ENCODE measurements around the gene DRD4.

DRD4 gene

DNA sequence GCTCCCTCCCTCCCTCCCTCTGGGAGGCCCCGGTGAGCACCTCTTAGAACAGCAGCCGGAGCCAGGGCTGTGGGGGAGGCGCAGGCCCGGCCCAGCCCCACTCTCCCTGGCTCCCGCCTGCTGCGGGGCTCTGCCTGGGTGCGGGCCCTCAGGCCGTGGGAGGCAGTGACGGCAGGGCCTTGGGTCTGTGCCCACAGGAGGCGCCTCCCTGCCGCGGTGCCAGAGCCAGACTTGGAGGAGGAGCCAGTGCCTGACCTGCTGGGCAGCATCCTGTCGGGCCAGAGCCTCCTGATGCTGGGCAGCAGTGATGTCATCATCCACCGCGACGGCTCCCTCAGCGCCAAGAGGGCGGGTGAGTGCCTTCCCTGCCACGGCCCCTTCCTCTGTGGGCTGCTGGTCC, 30.8 kb upstream of the DRD4 start:
- no peak overlapping the region for H3K27ac Mint-ChIP-seq
- H3K36me3 Mint-ChIP-seq = peaks cover 6% of the 10 kb centered on the region

DNA sequence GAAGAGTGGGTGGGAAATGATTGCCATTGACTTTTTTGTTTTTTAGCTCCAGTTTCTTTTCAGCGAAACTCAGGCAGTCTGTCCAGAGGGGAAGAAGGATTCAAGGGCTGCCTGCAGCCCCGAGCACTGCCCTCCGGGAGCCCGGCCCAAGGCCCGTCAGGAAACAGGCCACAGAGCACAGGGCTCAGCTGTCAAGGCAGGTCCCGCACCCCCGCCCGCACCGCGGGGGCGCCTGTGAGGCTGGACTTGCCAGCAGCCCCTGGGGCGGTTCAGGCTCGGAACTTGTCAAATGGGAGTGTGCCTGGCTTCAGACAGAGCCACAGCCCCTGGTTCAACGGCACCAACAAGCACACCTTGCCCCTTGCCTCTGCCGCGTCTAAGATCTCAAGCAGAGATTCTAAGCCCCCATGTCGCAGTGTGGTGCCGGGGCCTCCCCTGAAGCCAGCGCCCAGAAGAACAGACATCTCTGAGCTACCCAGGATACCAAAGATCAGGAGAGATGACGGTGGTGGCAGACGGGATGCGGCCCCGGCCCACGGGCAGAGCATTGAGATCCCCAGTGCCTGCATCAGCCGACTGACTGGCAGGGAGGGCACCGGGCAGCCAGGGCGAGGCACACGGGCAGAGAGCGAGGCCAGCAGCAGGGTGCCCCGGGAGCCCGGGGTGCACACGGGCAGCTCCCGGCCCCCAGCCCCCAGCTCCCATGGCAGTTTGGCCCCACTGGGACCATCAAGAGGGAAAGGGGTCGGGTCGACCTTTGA, 29.9 kb upstream of the DRD4 start:
- H3K4me1 Mint-ChIP-seq = peaks cover 2% of the 10 kb centered on the region
- no peaks in the 10 kb centered on the region for H3K9me3 Mint-ChIP-seq
- H3K4me3 Mint-ChIP-seq = no peak overlapping the region
- peak overlapping the region; percentile 23 for H3K27ac Mint-ChIP-seq
- no peaks in the 10 kb centered on the region for H3K27me3 Mint-ChIP-seq
- peaks cover 6% of the 10 kb centered on the region for H3K36me3 Mint-ChIP-seq

More for the DNA sequence above, 30.8 kb upstream of the DRD4 start:
- Mint-ChIP-seq H3K4me1 (no peaks in the 10 kb centered on the region), H3K9me3 (no peaks in the 10 kb centered on the region), H3K27me3 (no peaks in the 10 kb centered on the region), H3K4me3 (no peak overlapping the region)

DNA sequence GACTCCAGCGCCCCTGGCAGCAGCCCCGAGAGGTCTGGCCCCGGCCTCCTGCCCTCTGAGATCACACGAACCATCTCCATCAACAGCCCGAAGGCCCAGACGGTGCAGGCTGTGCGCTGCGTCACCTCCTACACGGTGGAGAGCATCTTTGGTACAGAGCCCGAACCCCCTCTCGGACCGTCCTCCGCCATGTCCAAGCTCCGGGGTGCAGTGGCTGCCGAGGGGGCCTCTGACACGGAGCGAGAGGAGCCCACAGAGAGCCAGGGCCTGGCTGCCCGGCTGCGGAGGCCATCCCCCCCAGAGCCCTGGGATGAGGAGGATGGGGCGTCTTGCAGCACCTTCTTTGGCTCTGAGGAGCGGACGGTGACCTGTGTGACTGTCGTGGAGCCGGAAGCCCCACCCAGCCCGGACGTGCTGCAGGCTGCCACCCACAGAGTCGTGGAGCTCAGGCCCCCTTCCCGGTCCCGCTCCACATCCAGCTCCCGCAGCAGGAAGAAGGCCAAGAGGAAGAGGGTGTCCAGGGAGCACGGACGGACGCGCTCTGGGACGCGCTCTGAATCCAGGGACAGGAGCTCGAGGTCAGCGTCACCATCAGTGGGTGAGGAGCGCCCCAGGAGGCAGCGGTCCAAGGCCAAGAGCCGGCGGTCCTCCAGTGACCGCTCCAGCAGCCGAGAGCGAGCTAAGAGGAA, 29.0 kb upstream of the DRD4 start:
- Mint-ChIP-seq H3K27me3 (no peaks in the 10 kb centered on the region), H3K27ac (no peak overlapping the region), H3K9me3 (no peaks in the 10 kb centered on the region), H3K36me3 (peaks cover 6% of the 10 kb centered on the region), H3K4me3 (no peak overlapping the region), H3K4me1 (peaks cover 6% of the 10 kb centered on the region)

DNA sequence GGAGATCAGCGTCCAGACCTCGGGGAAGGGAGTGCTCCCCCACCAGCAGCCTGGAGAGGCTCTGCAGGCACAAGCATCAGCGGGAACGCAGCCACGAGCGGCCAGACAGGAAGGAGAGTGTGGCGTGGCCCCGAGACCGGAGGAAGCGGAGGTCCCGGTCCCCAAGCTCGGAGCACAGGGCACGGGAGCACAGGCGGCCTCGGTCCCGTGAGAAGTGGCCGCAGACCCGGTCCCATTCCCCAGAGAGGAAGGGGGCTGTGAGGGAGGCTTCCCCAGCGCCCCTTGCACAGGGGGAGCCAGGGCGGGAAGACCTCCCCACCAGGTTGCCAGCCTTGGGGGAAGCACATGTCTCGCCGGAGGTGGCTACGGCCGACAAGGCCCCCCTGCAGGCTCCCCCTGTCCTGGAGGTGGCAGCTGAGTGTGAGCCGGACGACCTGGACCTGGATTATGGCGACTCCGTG, 28.2 kb upstream of the DRD4 start:
- Mint-ChIP-seq H3K27ac (no peak overlapping the region), H3K27me3 (no peaks in the 10 kb centered on the region), H3K4me3 (no peak overlapping the region), H3K9me3 (no peaks in the 10 kb centered on the region), H3K4me1 (peaks cover 6% of the 10 kb centered on the region), H3K36me3 (peaks cover 6% of the 10 kb centered on the region)

DNA sequence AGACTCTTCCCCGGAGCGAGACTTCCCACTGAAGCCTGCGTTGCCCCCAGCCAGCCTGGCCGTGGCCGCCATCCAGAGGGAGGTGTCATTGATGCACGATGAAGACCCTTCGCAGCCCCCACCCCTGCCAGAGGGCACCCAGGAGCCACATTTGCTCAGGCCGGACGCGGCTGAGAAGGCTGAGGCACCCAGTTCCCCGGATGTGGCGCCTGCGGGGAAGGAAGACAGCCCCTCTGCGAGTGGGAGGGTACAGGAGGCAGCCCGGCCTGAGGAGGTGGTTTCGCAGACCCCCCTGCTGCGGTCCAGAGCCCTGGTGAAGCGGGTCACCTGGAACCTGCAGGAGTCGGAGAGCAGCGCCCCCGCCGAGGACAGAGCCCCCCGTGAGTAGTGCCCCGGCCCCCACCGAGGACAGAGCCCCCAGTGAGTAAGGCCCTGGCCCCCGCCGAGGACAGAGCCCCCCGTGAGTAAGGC, 27.7 kb upstream of the DRD4 start:
- H3K27ac Mint-ChIP-seq = no peak overlapping the region
- H3K27me3 Mint-ChIP-seq = no peaks in the 10 kb centered on the region
- H3K36me3 Mint-ChIP-seq = peaks cover 3% of the 10 kb centered on the region
- no peaks in the 10 kb centered on the region for H3K9me3 Mint-ChIP-seq
- H3K4me3 Mint-ChIP-seq = no peak overlapping the region
- peaks cover 10% of the 10 kb centered on the region for H3K4me1 Mint-ChIP-seq

DNA sequence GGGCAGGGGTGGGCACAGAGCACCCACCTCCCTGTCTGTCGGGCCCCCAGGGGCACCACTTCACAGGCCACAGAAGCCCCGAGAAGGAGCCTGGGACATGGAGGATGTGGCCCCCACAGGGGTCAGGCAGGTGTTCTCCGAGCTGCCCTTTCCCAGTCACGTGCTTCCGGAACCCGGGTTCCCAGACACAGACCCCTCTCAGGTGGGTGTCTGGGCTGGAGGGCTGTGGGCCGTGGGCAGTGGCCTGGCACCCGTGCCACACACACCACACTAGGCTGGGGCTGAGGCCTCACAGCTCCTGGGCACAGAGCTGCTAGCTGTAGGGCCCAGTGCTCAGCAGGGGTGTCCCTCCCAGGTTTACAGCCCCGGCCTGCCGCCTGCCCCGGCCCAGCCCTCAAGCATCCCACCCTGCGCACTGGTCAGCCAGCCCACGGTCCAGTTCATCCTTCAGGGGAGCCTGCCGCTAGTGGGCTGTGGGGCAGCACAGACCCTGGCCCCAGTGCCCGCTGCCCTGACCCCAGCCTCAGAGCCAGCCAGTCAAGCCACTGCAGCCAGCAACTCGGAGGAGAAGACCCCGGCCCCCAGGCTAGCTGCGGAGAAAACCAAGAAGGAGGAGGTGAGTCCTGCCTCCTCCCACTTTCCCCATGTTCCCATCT, 26.8 kb upstream of the DRD4 start:
- H3K9me3 Mint-ChIP-seq = no peaks in the 10 kb centered on the region
- peak overlapping the region; percentile 31 for H3K27ac Mint-ChIP-seq
- peaks cover 12% of the 10 kb centered on the region for H3K4me1 Mint-ChIP-seq
- H3K27me3 Mint-ChIP-seq = no peaks in the 10 kb centered on the region
- H3K4me3 Mint-ChIP-seq = no peak overlapping the region
- no peaks in the 10 kb centered on the region for H3K36me3 Mint-ChIP-seq

DNA sequence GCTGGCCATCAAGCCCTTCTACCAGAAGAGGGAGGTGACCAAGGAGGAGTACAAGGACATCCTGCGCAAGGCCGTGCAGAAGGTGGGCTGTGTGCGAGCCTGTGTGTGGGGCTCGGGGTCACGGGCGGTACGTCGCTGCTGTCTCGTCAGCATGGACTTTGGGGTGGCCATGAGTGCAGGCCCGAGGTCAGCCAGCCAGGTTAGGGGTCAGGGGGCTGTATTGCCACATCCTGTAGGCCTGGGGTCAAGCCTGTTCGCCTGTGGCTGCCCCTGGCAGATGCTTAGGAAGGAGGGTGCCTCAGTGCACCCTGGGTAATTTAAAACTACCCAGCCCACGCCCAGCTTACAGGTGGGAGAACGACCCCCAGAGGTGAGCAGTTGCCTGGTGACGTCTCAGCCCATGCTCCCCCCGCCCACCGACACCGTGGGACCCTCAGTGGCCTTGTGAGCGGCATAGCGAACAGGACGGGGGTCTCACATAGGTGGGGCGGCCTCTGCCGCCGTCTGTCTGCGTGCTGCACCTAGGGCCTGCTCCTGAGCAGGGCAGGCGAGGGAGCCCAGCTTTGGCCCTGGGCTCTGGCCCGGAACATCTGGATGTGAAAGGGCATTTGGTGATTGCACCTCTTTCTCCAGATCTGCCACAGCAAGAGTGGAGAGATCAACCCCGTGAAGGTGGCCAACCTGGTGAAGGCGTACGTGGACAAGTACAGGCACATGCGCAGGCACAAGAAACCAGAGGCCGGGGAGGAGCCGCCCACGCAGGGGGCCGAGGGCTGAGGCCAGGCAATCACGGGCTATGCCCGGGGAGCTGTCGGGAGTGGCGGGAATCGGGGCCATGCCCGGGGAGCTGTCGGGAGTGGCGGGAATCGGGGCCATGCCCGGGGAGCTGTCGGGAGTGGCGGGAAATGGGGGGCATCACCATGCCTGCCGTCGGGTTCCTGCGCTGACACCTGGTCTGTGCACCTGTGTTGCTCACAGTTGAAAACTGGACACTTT, 25.8 kb upstream of the DRD4 start:
- H3K36me3 Mint-ChIP-seq = no peaks in the 10 kb centered on the region
- H3K4me3 Mint-ChIP-seq = no peak overlapping the region
- H3K27me3 Mint-ChIP-seq = no peaks in the 10 kb centered on the region
- peak overlapping the region; percentile 31 for H3K27ac Mint-ChIP-seq
- no peaks in the 10 kb centered on the region for H3K9me3 Mint-ChIP-seq
- H3K4me1 Mint-ChIP-seq = peaks cover 12% of the 10 kb centered on the region

DNA sequence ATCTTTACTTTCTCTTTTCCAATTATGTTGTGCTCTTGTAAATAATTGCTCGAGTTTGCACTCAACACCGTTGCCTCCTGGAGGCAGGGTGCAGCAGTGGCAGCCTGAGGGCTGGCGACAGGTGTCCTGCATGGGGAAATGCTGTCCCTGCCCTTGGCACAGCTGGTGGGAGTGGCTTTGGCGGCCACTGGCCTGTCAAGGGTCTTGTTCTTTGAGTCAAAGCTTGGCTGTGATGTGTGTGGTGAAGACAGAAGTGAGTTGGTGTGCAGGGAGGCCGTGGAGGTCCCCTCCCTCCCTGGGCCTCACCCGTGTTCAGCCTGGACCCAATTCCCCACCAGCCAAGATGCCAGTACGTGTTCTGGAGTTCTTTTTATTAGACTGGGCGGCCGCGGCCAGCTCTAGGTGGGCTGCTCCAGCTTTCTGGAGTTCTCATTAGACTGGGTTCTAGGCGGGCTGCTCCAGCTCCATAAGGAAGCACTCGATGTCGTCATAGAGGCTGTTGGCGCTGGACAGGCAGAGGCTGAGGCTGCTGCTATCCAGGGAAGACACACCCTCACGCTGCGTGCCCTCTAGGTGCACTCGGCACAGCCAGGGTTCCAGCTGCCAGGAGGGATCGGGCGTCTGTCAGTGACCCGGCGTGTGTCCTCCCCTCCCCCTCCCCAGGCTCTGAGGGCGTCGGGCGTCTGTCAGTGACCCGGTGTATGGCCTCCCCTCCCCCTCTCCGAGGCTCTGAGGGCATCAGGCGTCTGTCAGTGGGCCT, 24.7 kb upstream of the DRD4 start:
- Mint-ChIP-seq H3K27ac (peak overlapping the region; percentile 81), H3K4me3 (peak overlapping the region; percentile 55), H3K4me1 (peaks cover 12% of the 10 kb centered on the region), H3K27me3 (no peaks in the 10 kb centered on the region), H3K9me3 (no peaks in the 10 kb centered on the region), H3K36me3 (no peaks in the 10 kb centered on the region)

DNA sequence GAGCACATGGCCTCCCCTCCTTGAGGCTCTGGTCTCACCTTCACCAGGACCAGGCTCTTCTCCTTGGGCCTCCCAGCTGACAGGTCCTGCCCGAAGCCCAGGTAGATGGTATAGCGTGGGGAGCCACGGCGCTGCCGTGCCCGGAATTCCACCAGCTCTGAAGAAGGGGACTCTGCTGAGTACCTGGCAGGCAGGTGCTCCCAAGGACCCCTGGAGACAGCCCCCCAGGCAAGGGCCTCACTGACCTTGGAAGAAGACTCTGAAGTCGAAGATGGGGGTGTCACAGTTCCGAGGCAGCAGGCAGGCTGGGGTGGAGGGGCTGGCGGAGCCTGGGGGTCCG, 24.1 kb upstream of the DRD4 start:
- no peaks in the 10 kb centered on the region for H3K27me3 Mint-ChIP-seq
- no peaks in the 10 kb centered on the region for H3K9me3 Mint-ChIP-seq
- no peak overlapping the region for H3K4me3 Mint-ChIP-seq
- H3K4me1 Mint-ChIP-seq = peaks cover 12% of the 10 kb centered on the region
- H3K27ac Mint-ChIP-seq = no peak overlapping the region
- no peaks in the 10 kb centered on the region for H3K36me3 Mint-ChIP-seq

DNA sequence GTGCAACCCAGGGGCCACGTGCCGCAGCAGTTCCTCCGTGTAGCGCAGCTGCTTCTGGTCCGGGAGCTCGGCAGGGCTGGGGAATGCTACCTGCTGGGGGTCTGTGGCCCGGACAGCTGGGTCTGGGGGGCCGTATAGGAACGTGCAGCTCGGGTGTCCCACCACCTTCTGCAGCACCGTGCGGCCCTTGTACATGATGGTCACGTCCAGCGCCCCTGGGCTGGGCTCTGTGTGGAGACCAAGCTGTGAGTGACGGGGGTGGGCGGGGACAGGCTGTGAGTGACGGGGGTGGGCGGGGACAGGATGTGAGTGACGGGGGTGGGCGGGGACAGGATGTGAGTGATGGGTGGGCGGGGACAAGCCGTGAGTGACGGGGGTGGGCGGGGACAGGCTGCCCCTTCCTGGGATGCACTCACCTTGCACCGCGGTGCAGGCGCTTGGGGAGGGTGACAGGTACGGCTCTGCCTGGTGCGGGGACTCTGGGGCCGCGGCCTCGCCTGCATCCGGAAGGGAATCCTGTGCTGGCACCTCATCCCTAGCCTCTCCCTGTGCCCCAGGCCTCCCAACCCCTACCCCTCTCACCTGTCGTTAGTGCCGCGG, 23.6 kb upstream of the DRD4 start:
- no peak overlapping the region for H3K27ac Mint-ChIP-seq
- no peak overlapping the region for H3K4me3 Mint-ChIP-seq
- no peaks in the 10 kb centered on the region for H3K27me3 Mint-ChIP-seq

DNA sequence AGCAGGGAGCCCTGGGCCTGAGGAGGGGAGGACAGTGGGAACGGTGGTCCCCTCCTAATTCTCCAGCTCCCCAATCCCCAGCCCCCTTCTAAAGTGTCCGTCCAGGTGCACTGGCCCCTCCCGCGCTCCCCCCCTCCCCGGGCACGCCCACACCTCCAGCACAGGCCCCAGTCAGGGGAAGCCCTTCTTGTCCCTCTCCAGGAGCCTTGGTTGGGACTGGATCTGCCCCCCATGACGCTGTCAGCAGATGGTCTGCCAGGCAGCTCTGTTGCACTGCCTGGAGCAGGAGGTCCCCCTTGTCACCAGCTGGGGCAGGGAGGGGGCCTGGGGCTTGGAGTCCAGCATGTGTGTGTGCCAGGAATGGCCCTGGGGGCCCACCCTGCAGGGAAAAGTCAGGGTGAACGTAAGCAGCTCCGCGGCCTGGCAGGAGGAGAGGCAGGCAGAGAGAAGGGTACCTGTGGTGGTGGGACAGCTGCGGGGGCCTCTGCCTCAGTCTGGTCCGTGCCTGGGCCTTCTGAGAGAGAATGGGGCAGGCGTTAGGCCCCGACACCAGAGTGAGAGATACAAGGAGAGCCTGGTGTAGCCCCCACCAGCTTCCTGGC, 22.9 kb upstream of the DRD4 start:
- Mint-ChIP-seq H3K27me3 (no peaks in the 10 kb centered on the region), H3K27ac (no peak overlapping the region), H3K4me3 (peak overlapping the region; percentile 70), H3K9me3 (no peaks in the 10 kb centered on the region), H3K4me1 (peaks cover 12% of the 10 kb centered on the region), H3K36me3 (no peaks in the 10 kb centered on the region)

More for the DNA sequence above, 23.6 kb upstream of the DRD4 start:
- Mint-ChIP-seq H3K9me3 (no peaks in the 10 kb centered on the region), H3K36me3 (no peaks in the 10 kb centered on the region), H3K4me1 (peaks cover 12% of the 10 kb centered on the region)

DNA sequence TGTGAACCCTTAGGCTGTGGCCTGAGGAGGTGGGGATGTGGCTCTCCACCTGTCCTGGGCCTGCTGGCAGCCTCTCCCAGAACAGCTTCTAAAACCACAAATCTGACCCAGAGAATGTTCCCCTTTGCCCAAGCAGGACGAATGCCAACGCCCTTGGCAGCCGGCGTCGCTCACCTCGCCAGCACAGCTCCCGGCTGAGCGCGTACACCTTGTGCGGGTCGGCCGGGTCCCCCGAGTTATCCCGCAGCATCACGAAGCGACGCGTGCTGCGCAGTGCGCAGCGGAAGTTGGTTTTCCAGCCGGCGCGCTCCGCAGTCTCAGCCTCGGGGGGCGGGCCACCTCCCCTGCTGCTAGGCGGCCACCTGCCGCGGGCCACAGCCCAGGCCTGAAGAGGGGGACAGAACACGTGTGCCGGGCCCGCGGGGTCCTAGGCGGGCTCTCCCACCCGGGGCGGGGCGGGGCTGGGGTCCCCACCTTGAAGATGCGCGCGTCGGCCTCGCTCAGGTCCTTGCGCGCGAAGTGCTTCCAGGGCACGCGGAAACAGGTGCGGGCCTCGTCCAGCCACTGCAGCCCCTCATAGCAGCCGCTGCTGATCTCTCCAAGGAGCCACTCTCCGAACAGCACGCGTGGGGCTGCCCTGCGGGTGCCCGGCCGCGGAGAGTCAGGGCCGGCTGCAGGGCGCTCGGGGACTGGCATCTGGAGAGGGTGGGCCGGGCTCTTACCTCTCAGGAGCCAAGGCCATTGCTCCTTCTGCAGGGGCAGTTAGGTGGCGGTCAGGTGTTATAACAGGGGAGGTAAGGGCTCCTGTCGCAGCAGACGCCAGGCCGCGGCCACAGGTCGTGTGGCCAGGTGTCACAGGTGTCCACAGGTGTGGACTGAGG, 22.2 kb upstream of the DRD4 start:
- Mint-ChIP-seq H3K27ac (peak overlapping the region; percentile 41), H3K36me3 (no peaks in the 10 kb centered on the region), H3K27me3 (no peaks in the 10 kb centered on the region), H3K4me3 (peak overlapping the region; percentile 83), H3K9me3 (no peaks in the 10 kb centered on the region), H3K4me1 (peaks cover 12% of the 10 kb centered on the region)
